Mesothelial cell of epicardium (in vitro differentiated cells): ENCODE data around the gene KRT83. TPM values are rescaled to one million over a fixed set of nuclear protein-coding genes. Genes with fewer than 3 reads are reported as not detected.

Experiments
- DNase-seq, 2 experiments: peaks; one replicate each; pipeline ENCODE4 v3.0.0; 2021; ENCODE audit warnings: low spot score in 2 of 2; ENCODE audit not compliant: unreplicated experiment in 2 of 2
- H3K27ac Mint-ChIP-seq: 2 replicates; pipeline ENCODE4 v1.8.0; 2021; ENCODE audit warnings: mixed read lengths
- H3K27me3 Mint-ChIP-seq: 2 replicates; pipeline ENCODE4 v1.8.0; 2021; ENCODE audit warnings: low read depth, mixed read lengths
- H3K36me3 Mint-ChIP-seq: 2 replicates; pipeline ENCODE4 v1.8.0; 2021; ENCODE audit warnings: mixed read lengths
- H3K4me1 Mint-ChIP-seq: 2 replicates; pipeline ENCODE4 v1.8.0; 2021; ENCODE audit warnings: mixed read lengths
- H3K4me3 Mint-ChIP-seq: 2 replicates; pipeline ENCODE4 v1.8.0; 2021; ENCODE audit warnings: mild to moderate bottlenecking, moderate library complexity, mixed read lengths
- H3K9me3 Mint-ChIP-seq: 2 replicates; pipeline ENCODE4 v1.8.0; 2021; ENCODE audit warnings: mixed read lengths
- CTCF ChIP-seq: fragments of 200-600 bp; sonication (generic); IDR thresholded peaks from one replicate; pipeline ENCODE4 v1.5.0; 2021; ENCODE audit warnings: antibody characterized with exemption; ENCODE audit not compliant: unreplicated experiment
- total RNA-seq: library from RNA; stranded (reverse); gene quantifications from 3 replicates; pipeline ENCODE4 v1.2.1, GENCODE V29; 2021

Gene KRT83
- total RNA-seq, 1 donor from 2014 or later: not detected

GRCh38 chr12:52335598-52336262, 14.5 kb upstream of the KRT83 start:
- Mint-ChIP-seq H3K36me3 (no peaks in the 10 kb centered on the region), H3K27ac (no peak overlapping the region), H3K9me3 (peaks cover 6% of the 10 kb centered on the region), H3K4me3 (no peak overlapping the region), H3K4me1 (peaks cover 18% of the 10 kb centered on the region), H3K27me3 (peaks cover 2% of the 10 kb centered on the region)
- DNase-seq: no peak
- TF ChIP-seq CTCF: no peak

GRCh38 chr12:52334185-52334584, 13.0 kb upstream of the KRT83 start:
- no peak overlapping the region for H3K27ac Mint-ChIP-seq
- TF ChIP-seq CTCF: no peak
- H3K36me3 Mint-ChIP-seq: no peaks in the 10 kb centered on the region
- H3K4me3 Mint-ChIP-seq: no peak overlapping the region
- peaks cover 6% of the 10 kb centered on the region for H3K9me3 Mint-ChIP-seq
- H3K27me3 Mint-ChIP-seq: peaks cover 7% of the 10 kb centered on the region
- DNase-seq: no peak
- peaks cover 18% of the 10 kb centered on the region for H3K4me1 Mint-ChIP-seq

GRCh38 chr12:52333321-52333720, 12.1 kb upstream of the KRT83 start:
- peaks cover 8% of the 10 kb centered on the region for H3K27me3 Mint-ChIP-seq
- peaks cover 6% of the 10 kb centered on the region for H3K9me3 Mint-ChIP-seq
- DNase-seq: no peak
- H3K4me3 Mint-ChIP-seq: no peak overlapping the region
- no peak overlapping the region for H3K27ac Mint-ChIP-seq
- TF ChIP-seq CTCF: no peak
- H3K36me3 Mint-ChIP-seq: no peaks in the 10 kb centered on the region
- peaks cover 13% of the 10 kb centered on the region for H3K4me1 Mint-ChIP-seq

- Mint-ChIP-seq H3K4me1 (peaks cover 13% of the 10 kb centered on the region), H3K36me3 (no peaks in the 10 kb centered on the region), H3K27me3 (peaks cover 8% of the 10 kb centered on the region), H3K9me3 (peaks cover 6% of the 10 kb centered on the region), H3K27ac (no peak overlapping the region), H3K4me3 (no peak overlapping the region)
- no peak for TF ChIP-seq CTCF
- no peak for DNase-seq
Observed at GRCh38 chr12:52332381-52332780, 11.2 kb upstream of the KRT83 start.

- no peak for DNase-seq
- H3K4me1 Mint-ChIP-seq: peaks cover 13% of the 10 kb centered on the region
- H3K9me3 Mint-ChIP-seq: peaks cover 5% of the 10 kb centered on the region
Observed at GRCh38 chr12:52331833-52332232, 10.6 kb upstream of the KRT83 start.

More at GRCh38 chr12:52331833-52332232, 10.6 kb upstream of the KRT83 start:
- TF ChIP-seq CTCF: no peak
- Mint-ChIP-seq H3K4me3 (no peak overlapping the region), H3K27ac (no peak overlapping the region), H3K36me3 (no peaks in the 10 kb centered on the region), H3K27me3 (peaks cover 8% of the 10 kb centered on the region)
